Measurements from ENCODE around the gene IGSF9.

- no peak for TF ChIP-seq CTCF (IDR thresholded peaks at IDR 0.05; ENCODE audit: low read length)
- no peak for TF ChIP-seq EZH2 (IDR thresholded peaks at IDR 0.05; ENCODE audit: borderline replicate concordance, low read length)
These were observed 62.3 kb downstream of the IGSF9 start for GRCh38 chr1:159883134-159883533.
